Measurements from ENCODE around the gene RGS16. TPM values are rescaled to one million over a fixed set of nuclear protein-coding genes. Genes with fewer than 3 reads are reported as not detected.

Gene RGS16
- total RNA-seq, 3 donors from 2014 or later: 0.61 to 2.3 (median 1.3) TPM

DNA sequence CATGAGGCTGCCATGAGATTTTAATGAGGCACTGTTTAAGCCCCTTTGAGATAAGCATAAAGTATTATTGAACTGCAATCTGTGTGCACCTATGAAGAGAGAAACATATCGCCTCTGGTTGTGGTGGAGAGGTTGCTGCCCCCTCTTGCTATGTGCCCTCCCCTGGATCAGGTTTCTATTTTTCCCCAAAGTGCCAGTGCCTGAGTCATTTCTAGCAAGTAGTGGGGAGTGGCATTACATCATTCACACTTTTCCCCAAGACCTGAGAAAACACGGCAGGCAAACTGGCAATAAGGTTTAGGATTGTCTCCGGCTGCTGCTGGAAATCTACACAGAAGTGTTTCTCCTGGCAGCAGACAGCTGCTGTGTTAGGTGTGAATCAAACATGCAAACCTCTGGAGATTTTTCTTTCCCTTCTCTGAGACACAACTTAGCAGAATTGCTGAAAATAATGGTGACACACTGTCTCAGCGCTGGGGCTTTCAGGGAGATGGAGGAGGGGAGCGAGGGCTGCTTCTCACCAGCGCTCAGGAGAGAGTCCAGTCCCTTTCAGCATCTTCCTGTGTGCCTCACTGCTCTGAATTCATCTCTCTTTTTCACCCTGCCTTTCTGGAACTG, 13.7 kb upstream of the RGS16 start:
- Histone ChIP-seq H3K36me3 (ENCODE audit: low read depth) (no peaks in the 10 kb centered on the region), H3K4me1 (ENCODE audit: low read depth) (peaks cover 23% of the 10 kb centered on the region), H3K9me3 (no peaks in the 10 kb centered on the region), H3K4me3 (no peak overlapping the region)
- ATAC-seq (no peak), DNase-seq (no peak)
- TF ChIP-seq, protein P1, sequence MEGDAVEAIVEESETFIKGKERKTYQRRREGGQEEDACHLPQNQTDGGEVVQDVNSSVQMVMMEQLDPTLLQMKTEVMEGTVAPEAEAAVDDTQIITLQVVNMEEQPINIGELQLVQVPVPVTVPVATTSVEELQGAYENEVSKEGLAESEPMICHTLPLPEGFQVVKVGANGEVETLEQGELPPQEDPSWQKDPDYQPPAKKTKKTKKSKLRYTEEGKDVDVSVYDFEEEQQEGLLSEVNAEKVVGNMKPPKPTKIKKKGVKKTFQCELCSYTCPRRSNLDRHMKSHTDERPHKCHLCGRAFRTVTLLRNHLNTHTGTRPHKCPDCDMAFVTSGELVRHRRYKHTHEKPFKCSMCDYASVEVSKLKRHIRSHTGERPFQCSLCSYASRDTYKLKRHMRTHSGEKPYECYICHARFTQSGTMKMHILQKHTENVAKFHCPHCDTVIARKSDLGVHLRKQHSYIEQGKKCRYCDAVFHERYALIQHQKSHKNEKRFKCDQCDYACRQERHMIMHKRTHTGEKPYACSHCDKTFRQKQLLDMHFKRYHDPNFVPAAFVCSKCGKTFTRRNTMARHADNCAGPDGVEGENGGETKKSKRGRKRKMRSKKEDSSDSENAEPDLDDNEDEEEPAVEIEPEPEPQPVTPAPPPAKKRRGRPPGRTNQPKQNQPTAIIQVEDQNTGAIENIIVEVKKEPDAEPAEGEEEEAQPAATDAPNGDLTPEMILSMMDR (IDR thresholded peaks at IDR 0.05): no peak
- intact Hi-C loops (cut with DNase I, micrococcal nuclease): loop anchor here in 1 of 2 donors (5.0 kb wide), 1 partner anchor 159 kb away; no protein-coding TSS in a partner anchor

DNA sequence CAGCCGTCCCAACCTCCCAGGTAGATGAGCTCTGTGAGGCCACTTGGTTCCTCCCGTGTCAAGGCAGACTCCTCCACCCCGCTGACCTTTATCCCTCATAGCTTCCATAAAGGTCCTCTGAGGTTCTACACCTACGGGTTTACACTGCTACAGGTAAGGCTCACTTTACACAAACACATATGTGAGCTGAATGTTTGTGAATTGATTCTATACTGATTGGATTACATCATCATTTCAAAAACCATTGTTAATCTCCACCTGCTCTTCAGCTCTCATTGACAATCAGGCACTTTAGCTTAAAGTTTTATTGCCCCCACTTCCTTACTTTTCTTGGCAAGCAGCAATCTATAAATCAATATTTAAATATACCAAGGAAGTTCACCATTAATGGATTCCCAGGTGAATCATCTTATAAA, 12.8 kb upstream of the RGS16 start:
- H3K4me1 ChIP-seq (ENCODE audit: low read depth): peaks cover 23% of the 10 kb centered on the region
- no peaks in the 10 kb centered on the region for H3K36me3 ChIP-seq (ENCODE audit: low read depth)
- TF ChIP-seq, protein P1 (IDR thresholded peaks at IDR 0.05): no peak
- intact Hi-C loops (cut with DNase I, micrococcal nuclease): loop anchor here in 1 of 2 donors (5.0 kb wide), 1 partner anchor 160 kb away; no protein-coding TSS in a partner anchor
- no peak overlapping the region for H3K4me3 ChIP-seq
- DNase-seq (no peak), ATAC-seq (peak; percentile 44)
- H3K9me3 ChIP-seq: no peaks in the 10 kb centered on the region

- TF ChIP-seq, protein P1 (IDR thresholded peaks at IDR 0.05): no peak
- intact Hi-C loops (cut with DNase I, micrococcal nuclease): loop anchor here in 1 of 2 donors (5.0 kb wide), 1 partner anchor 161 kb away; no protein-coding TSS in a partner anchor
Observed at GRCh38 chr1:182616130-182617013, 12.2 kb upstream of the RGS16 start.

DNA sequence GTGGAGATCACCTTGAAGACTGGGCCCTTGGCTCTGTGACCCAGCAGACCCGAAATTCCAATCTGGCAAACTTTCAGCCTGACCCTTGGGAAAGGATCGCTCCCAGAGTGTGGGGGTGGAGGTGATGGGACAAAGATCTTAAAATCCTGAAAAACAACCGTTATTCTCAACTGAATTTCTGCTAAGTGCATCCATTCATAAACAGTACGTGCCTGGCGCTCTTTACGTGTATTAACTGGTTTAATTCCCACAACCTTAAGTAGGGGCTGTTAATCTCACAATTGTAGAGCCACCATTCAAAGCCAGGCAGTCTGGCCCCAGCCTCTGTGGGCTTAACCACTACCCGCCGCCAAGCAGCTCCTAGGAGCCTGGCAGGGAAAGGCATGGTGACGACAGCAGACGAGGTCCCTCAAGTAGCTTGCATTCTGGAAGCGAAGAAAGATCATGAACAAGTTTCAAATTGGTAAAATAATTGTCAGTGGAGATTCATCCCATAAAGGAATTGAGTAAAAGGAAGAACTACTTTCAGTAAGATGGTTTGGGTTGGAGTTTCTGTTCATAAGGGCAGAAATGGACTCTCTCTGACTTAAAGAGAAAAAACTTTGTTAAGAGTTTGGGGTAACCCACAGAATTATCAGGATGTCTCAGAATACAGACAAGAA, 11.4 kb upstream of the RGS16 start:
- H3K4me3 ChIP-seq: no peak overlapping the region
- H3K9me3 ChIP-seq: no peaks in the 10 kb centered on the region
- ATAC-seq (peak; percentile 5), DNase-seq (peak in 1 of 3 donors; percentile 63)
- H3K4me1 ChIP-seq (ENCODE audit: low read depth): peaks cover 23% of the 10 kb centered on the region
- intact Hi-C loops (cut with DNase I, micrococcal nuclease): loop anchor here in 1 of 2 donors (5.0 kb wide), 1 partner anchor 162 kb away; no protein-coding TSS in a partner anchor
- TF ChIP-seq, protein P1 (IDR thresholded peaks at IDR 0.05): no peak
- H3K36me3 ChIP-seq (ENCODE audit: low read depth): no peaks in the 10 kb centered on the region

More at GRCh38 chr1:182616130-182617013, 12.2 kb upstream of the RGS16 start:
- Histone ChIP-seq H3K9me3 (no peaks in the 10 kb centered on the region), H3K36me3 (ENCODE audit: low read depth) (no peaks in the 10 kb centered on the region), H3K4me1 (ENCODE audit: low read depth) (peaks cover 23% of the 10 kb centered on the region), H3K4me3 (no peak overlapping the region)
- DNase-seq: peak; percentile 54 to 73 (median 61)
- ATAC-seq: peak; percentile 62

DNA sequence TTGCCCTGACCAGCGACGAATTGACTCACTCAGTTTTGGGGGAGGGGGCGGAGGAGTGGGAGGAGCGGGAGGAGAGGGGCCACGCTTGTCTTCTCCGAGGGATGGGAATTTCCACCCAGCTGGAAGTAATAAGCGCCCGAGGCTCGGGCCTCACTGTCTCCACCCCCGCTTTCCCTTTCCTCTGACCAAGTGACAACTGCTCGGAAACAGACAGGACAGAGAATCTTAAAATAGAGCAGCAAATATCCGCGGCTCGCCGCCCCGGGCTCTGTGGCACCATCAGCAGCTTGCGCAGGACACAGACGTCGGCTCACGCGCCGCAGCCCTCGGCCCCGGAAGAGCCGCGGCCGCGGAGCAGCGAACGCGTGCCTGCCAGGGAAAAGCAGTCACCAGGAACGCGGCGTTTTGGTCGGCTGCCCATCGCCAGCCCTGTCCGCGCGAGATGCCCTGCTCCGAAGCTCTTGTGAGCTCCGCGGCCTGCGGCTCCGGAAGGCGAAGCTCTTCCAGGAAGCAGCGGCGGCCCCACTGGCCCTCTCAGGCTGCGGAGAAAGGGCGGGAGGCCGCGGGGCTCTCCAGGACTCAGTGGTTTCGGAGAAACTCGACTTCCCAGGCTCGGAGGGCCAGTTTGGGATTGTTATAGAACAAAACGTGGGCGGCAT, 10.7 kb upstream of the RGS16 start:
- no peaks in the 10 kb centered on the region for H3K36me3 ChIP-seq (ENCODE audit: low read depth)
- ATAC-seq (peak; percentile 69), DNase-seq (peak; percentile 62 to 82 (median 75))
- H3K4me1 ChIP-seq (ENCODE audit: low read depth): peaks cover 23% of the 10 kb centered on the region
- no peak overlapping the region for H3K4me3 ChIP-seq
- TF ChIP-seq, protein P1 (IDR thresholded peaks at IDR 0.05): no peak
- intact Hi-C loops (cut with DNase I, micrococcal nuclease): loop anchor here in 1 of 2 donors (5.0 kb wide), 1 partner anchor 162 kb away; no protein-coding TSS in a partner anchor
- no peaks in the 10 kb centered on the region for H3K9me3 ChIP-seq

All from mucosa of descending colon (tissue), 3 donors.